Esophagus mucosa (tissue), 1 donor: ENCODE data around the gene SPINT1. TPM values are rescaled to one million over a fixed set of nuclear protein-coding genes. Genes with fewer than 3 reads are reported as not detected.
A peak's percentile ranks its signal among the peaks of the same experiment; 100 is the strongest.
"Not testable (repeated sequence)": the region's sequence is repeated elsewhere in the genome, so short reads cannot be mapped to it uniquely, and the experiment has no call there.

Experiments
- ATAC-seq: fragments of 200-7000 bp; cut with Tn5 transposase; one replicate; pipeline ENCODE4 v1.9.1; 2020
- total RNA-seq: library from RNA; stranded (reverse); gene quantifications from one replicate; pipeline ENCODE4 v1.2.4, GENCODE V29; 2023
- donor health status: DM: yes; HTN: yes; CAD: no.

The SPINT1 gene
- total RNA-seq, 1 donor from 2014 or later, result 127 TPM

DNA sequence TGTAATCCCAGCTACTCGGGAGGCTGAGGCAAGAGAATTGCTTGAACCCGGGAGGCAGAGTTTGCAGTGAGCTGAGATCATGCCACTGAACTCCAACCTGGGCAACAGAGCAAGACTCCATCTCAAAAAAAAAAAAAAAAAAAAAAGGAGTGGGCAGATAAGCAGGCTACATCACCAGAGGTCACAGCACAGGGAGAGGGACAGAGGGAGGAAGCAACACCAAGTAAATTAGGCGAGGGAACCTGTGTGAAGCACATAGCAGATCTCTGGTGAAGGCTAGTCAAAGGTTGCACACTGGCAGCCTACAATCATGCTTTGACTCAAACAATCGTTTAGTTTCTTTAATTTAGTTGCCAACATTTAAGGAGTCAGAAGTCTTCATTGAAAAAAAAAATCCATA lies 17.3 kb downstream of the SPINT1 start:
- ATAC-seq, result not testable (repeated sequence)

DNA sequence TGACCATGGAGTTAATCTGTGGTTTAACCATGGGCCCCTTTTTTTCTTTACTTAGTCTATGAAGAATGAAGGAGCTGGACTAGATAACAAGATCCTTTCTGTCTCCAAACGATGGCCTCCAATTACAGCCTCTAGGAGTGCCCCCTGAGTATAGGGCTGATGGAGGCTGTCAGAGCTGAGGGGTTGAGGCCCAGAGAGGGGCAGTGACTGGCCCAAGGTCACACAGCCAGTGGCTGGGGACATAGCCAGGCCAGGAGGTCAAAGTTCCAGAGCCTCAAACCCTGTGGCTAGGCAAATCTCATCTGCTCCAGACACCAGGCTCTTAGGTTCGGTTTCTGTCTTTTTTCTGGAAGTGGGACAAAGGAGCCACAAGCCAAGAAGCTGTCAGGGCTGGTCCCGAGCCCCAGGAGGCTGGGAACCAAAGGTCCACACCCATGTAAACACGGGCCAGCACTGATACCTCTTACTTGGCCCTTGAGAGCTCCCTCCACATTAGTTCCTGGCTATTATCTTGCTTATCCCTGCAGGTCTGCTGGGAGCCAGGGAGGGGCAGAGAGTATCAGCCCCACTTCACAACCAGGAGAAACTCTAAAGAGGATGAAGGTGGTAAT lies 19.9 kb downstream of the SPINT1 start:
- ATAC-seq, result peak; percentile 34

DNA sequence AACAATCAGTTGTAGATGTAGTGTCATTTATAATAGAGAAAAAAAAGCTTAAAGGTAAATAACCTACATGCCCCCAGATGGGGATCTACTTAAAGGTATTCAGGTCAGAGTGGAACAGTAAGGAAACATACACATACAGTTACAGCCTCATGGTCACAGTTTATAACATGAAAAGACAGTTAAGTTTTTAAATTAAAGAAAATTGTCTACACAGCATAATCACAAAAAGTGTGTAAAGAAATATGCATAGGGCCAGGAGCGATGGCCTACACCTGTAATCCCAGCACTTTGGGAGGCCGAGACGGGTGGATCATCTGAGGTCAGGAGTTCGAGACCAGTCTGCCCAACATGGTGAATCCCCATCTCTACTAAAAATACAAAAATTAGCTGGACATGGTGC lies 23.4 kb downstream of the SPINT1 start:
- ATAC-seq, result no peak

DNA sequence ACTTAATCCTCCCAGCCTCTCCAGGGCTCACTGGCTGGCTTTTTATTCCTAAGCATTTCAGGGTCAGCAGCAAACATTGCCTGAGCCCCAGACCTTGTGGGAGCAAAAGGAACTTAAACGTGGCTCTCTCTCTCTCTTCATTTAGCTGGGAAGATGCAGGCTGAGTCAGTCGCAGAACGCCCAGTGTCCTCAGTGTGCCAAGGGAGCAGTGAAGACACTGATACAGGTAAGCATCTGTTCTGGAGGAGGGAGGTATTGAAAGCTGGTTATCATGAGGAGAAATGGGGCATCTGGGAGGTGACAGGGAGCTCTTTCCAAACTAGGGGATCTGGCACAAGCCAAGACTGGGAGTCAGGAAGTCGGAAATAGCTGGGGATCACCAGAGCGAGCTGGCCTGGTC lies 25.8 kb downstream of the SPINT1 start:
- no peak for ATAC-seq

DNA sequence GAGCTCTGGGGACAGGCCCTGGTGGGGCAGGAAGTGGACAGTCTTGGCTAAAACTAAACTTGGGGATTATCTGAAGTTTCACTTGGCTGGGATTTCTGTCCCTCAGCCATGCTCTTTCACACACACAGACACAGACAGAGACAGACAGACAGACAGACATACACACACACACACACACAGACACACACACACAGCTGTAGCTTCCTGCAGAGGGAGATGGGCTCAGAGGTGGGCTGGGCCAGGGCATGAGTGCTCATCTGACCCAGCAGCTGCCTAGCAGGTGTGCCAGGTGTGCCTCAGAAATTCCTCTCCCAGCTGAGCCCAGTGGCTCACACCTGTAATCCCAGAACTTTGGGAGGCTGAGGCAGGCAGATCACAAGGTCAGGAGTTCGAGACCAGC lies 26.9 kb downstream of the SPINT1 start:
- peak; percentile 45 for ATAC-seq

DNA sequence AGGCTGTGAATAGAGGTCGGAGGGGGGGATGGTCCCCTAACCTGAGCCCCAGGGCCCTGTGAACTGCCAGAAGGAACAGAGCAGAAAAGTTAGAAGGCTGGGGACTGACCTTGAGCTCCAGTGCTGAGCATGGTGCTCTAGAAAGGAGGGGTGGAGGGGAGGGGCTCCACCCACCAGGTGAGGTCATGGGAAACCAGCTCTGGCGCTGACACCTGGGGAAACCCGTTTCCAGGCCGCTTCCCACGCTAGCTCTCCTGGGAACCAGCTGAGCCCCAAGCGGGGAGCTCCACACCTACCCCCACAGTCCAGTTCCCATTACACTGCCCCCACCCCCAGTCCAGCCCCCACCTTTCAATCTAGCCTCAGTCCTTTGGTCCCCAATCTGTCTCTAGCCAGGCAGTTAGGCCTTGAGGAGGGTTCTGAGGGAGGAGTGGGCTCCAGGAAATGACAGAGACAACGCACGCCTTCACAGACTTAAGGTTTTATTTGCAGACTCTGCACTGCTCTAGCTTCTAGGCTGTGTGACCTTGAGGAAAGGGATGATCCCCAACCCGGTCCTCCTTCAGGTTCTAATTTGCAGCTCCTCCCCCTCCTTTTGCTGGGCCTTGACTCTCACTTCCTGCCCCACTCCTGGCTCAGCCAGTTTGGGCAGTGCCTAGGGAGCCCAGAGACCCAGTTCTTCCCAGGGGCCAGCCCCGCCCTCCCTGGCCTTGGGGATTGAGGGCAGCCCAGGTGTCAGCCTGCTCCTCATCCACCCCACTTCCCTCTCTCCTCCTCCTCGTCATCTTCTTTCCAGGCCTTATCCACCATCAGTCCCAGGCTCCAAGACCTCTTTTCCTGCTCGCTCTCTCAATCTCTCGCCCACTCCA lies 28.1 kb downstream of the SPINT1 start:
- ATAC-seq, result peak; percentile 77

DNA sequence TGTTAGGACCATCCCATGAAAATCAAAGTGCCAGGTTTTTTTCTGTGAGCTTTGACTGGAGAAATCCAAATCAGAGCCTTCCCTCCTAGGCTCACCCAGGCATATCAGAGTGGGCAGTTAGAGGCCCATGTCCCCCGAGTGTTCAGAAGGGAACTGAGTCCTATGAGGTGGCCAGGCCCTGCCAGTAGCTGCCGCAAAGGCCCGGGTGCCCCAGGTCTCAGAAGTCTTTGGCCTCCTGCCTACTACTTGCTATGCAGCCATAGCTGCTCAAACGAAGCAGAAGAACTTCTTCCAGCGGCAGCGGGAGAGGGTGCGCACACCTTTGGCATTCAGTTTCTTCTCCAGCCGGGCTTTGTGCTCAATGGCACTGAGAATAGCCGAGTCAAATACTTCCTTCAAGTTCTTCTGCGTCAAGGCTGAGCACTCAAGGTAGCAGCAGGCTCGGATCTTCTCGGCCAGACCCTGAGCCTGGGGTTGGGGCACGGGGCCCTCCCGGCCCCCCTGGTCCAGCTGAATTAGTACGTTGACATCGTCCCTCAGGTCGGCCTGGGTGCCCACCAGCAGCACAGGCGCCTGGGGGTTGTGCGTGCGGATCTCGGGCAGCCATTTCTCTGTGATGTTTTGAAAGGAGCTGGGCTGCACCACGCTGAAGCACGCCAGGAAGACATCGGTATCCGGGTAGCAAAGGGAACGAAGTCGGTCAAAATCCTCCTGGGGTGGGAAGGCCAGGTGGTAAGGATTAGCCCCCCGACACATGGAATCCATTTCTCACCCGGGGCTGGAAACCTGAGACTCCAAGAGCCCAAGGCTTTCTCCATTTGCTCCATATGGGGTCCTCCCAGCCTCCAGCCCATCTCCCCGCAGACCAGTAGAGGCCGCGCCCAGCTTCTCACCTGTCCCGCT lies 29.2 kb downstream of the SPINT1 start:
- ATAC-seq, result no peak

DNA sequence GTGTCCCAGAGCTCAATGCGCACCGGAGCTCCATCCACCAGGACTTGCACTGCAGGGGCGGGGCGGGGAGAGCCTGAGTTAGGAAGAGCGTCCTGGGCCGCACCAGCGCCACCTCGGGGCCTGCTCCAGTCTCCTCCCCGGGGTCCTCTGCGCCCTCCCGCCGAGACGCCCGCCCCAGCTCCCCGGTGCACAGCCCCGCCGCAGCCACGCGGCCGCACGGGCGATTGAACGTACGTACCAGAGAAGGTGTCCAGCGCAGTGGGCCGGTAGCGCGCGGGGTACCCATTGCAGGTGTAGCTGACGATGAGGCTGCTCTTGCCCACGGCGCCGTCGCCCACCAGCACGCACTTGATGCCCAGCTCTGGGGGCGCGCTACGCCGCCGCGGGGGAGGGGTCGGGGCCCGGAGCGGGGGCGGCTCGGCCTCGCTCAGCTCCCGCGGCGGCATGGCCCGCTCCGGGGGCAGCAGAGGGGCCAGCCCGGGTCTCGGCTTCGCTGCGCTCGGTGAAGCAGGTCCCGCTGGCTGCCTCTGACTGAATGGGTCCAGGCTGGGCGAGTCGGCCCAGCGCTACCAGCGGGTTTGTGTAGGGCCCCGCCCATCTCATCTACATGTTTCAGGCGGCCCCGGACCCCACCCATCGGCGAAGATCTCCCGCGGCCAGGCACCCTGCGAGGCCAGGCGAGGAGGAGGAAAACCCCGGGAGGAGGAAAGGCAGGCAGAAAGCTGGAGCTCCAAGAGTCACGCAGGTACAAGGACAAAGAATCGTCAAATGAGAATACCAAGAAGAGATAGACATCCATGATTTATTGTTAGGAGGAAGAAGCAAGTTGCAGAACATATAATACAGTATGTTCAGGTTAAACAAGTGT lies 30.1 kb downstream of the SPINT1 start, which contains the start of gene RHOV:
Gene RHOV, minus strand, starts transcription at position 541 of the 868 bp plus-strand sequence. Its CDS starts 95 bp downstream, at position 446.
- ATAC-seq, result peak; percentile 73

DNA sequence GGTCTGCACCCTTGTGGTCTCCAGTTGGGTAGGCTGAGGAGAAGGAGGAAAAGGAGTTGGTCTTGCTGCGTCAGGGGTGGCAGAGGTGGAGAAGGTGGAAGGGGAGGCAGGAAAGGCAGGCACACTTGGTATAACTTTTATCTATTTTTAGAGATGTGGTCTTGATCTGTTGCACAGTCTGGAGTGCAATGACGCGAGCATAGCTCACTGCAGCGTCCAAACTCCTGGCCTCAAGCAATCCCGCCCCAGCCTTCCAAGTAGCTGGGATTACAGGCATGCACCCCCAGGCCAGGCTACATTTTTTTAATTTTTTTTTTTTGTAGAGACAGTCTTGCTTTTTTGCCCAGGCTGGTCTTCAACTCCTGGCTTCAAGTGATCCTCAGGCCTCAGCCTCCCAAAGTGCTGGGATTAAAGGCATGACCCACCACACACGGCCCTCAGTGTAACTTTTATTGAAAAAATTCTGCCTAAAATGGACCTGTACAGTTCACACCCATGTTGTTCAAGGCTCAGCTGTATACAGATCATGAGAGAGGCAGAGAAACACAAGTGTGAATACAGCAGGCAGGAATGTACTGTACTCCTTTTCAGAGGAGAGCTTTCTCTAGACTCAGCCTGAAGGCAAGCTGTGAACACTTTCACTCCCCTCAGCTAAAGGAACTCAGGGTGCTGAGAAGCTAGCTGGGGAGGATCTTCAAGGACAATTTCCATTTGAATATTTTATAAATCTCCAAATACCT lies 32.3 kb downstream of the SPINT1 start:
- ATAC-seq, result no peak

DNA sequence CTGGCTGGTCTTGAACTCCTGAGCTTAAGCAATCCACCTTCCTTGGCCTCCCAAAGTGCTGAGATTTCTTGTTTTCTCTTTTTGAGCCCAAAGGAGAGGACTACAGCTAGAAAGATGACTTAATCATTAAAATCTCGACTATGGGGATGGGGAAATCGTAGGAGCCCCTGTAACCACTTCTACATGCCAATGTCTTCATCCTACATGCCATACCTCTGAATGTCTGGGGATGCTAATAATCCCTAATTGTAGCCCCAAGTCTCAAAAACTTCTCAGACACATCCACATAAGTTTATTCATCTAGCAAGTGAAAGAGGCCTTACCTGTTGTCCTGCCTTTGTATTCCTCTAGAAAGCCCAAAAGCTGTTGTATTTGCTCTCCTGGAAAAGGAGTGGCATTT lies 33.8 kb downstream of the SPINT1 start:
- ATAC-seq, result no peak

DNA sequence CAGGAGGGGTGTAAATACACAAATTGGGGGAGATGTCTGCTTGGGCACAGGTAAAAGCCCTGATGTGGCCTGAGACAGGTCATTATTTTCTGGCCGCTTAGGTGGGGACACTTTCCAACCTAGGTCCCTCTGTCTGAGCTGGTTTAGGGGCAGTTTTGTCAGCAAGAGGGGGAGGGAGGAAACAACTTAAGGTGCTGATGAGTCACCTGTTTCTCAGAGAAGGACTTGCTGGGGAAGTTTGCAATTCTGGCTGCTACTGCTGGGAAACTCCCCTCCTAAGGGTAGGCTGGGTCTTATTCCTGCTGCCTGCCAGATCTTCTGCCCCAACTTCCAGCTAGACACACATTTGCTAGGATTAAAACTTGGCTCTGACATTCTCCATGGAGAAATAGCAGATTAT lies 34.9 kb downstream of the SPINT1 start:
- ATAC-seq, result peak; percentile 77

DNA sequence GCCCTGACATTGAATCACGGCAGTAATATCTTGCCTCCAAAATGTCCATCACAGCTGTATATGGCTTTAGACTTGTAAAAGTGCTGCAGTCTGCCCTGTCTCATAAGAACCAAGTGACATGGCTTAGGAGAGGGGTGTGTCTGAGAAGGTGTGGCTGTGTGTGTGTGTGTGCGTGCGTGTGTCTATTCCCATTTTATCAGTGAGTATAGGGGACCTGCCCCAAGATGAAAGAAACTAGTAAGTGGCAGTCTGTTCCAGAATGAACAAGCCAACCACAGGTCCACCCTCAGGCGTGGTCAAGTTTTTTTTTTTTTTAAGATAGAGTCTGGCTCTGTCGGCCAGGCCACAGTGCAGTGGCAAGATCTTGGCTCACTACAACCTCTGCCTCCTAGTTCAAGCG lies 35.8 kb downstream of the SPINT1 start:
- ATAC-seq, result peak; percentile 82

DNA sequence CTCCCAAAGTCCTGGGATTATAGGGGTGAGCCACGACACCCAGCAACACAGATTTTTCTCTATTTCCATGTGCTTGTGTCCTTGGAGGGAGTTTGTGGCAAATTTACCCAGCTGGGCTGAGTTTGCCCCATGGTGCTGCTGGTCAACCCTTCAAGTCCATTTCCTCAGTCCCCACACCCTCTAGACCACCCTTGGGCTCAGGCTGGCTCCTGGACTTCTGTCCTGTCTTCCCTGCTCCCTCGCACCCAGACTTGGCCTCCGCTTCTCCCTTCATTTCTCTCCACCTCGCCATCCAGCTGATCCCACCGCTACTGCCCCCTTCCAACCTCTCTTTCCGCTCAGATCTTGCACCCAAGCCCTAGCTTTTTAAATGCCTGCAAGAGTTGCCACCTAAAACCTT lies 37.5 kb downstream of the SPINT1 start:
- no peak for ATAC-seq

DNA sequence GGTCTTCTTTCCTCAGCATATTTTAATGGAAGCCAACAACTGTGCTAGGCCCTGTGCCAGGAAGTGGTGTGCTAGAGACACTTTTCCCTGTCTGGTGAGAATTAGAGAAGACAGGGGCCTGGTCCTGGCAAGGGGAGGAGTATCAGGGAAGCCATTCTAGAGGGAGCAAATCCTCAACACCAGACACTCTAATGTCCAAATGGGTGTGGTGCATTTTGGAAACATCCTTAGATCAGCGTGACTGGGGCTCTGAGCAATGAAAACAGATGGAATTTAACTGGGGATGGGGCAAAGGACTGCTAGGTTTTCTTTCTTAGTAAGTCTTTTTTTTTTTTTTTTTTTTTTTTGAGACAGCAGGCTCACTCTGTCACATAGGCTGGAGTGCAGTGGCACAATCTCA lies 42.7 kb downstream of the SPINT1 start:
- no peak for ATAC-seq

DNA sequence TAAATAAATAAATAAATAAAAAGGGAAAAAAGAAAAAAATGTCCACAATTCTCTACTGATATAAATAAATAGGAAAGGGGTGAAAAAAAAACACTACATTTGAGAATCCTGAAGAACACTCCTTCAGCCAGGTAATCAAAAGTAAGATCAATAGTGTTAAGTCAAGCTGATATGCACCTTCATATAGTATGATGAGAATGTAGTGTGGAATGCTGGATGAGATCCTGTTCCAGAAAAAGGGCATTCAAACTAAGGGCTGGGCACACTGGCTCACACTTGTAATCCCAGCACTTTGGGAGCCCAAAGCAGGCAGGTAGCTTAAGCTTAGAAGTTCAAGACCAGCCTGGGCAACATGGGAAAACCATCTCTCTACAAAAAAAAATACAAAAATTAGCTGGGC lies 45.3 kb downstream of the SPINT1 start:
- no peak for ATAC-seq

DNA sequence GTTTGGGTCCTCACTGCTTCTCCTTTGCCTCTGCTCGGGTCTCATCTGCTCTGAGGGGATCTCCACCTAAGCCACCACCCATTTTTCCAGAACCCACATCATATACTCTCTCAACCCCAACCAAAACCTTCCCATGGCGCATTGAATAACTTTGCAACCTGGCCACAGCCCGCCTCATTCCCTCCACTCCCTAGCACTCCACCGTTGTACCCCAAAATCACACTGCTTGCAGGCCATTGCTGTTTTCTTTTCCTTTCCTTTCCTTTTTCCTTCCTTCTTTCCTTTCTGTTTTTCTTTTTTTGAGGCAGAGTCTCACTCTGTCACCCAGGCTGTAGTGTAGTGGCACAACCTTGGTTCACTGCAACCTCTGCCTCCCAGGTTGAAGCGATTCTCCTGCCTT lies 47.3 kb downstream of the SPINT1 start:
- ATAC-seq, result no peak

DNA sequence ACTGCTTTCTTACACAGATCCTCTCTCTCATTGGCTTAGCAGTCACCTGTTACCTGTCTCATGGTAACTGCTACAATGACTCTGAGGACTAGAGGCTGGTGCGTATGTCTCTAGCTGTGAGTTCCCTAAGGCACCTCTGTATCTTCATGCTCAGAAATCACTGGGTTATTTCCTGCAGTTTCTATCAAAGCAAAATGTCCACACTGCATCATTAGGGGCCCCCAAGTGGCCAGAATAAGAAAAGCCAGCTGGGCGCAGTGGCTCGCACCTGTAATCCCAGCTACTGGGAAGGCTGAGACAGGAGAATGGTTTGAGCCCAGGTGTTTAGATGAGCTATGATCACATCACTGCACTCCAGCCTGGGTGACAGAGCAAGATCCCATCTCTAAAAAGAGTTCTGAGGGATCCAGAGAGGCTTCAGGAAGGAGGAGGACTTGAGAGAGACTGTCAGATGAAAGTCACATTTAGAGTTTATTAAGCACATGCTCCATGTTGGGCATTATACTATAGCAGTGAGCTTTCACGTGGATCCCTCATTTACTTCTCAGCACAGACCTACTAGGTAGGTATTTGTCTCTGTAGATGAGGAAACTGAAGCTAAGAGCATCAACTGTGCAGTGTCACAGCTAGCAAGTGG lies 48.1 kb downstream of the SPINT1 start:
- ATAC-seq, result peak; percentile 36

DNA sequence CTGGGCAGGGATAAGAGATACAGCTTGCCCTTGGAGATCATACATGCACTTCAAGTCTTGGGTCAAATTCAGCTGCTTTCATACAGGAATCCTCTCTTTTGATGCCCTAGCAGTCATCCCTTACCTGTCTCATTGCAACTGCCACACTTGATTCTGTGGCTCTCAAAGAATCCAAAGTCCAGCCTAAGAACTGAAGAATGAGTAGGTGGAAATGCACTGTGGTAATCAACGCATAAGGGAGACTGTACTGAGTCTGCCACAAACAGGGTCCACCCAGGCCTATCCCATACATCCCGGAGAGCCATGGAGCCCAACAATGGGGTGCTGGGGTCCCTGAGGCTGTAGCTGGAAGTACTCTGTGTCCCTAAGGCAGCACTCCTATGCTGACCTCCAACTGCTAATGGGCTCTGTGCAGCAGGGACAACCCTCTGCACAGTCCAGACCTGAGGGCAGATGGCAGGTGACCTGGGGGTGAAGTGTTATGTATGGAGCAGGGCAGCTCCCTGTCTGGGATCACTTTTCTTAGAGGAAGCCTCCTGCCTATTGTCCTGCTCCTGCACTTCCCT lies 48.7 kb downstream of the SPINT1 start:
- no peak for ATAC-seq

DNA sequence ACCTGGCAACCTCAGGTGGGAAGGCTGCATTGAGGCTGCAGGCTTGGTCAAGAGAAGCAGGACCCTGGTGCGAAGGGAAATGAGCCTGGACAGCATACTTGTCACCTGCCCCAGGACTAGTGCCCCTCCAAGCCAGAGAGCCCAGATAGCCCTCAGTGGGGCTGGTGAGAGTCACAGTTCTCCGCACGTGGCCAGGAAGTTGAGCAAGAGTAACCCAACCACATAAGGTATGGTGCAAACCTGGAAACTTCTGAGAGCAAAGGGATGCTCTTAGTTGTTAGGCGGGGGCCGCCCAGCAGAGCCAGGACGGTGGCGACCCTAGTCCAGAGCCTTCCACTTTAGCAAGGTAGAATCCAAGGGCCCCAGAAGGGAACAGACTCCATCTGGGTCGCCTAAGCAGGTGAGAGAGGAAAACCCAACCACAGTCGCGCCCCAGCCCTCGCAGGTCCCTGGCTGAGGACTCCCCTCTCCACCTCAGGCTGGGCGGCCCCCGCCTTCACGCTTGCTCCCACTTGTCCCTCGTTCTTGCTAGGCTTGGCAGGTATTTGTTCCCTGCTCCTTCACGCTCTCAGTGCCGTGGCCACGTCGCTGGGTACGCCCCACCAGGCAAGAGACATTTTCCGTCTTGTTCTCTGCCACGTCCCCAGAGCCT lies 49.3 kb downstream of the SPINT1 start:
- ATAC-seq, result peak; percentile 7
